Panc1 (cell line): ENCODE measurements around the gene SLC9A1. TPM values are rescaled to one million over a fixed set of nuclear protein-coding genes. Genes with fewer than 3 reads are reported as not detected.

Experiments
- ATAC-seq: fragments of 200-7000 bp; cut with Tn5 transposase; 2 replicates; pipeline ENCODE4 v1.9.1; 2020; ENCODE audit warnings: mild to moderate bottlenecking, moderate library complexity
- BruUV-seq: library from RNA; stranded (reverse); fragments of 400-500 nt; replicated peaks from 2 replicates; lab custom pipeline; 2021; lab: Mats Ljungman, UMichigan
- CTCF ChIA-PET: fragments of 300-600 bp; sonication (Branson Sonifier 250); formaldehyde crosslinking; loops from one replicate; lab custom pipeline; 2022; ENCODE audit warnings: antibody characterized with exemption; lab: Charles Lee
- POLR2A ChIA-PET: fragments of 300-600 bp; sonication (Branson Sonifier 250); formaldehyde crosslinking; loops from one replicate; lab custom pipeline; 2022; ENCODE audit warnings: antibody characterized with exemption; lab: Charles Lee
- DNase-seq: peaks from one replicate; pipeline ENCODE4 v3.0.0-alpha.2; 2010; ENCODE audit warnings: low read depth, low spot score
- H3K27ac ChIP-seq: 2 replicates; pipeline ENCODE4 v1.5.1; 2011; ENCODE audit warnings: mild to moderate bottlenecking, low read length, inconsistent platforms
- H3K27me3 ChIP-seq: fragments of 200-500 bp; sonication (Bioruptor generic); 2 replicates; pipeline ENCODE4 v1.6.0; 2014; ENCODE audit warnings: low read length, inconsistent platforms; ENCODE audit not compliant: control insufficient read depth, insufficient read depth
- H3K36me3 ChIP-seq: fragments of 200-500 bp; sonication (Bioruptor generic); 2 replicates; pipeline ENCODE4 v1.5.1; 2014; ENCODE audit warnings: inconsistent platforms, mild to moderate bottlenecking, low read length, moderate library complexity; ENCODE audit not compliant: control insufficient read depth, insufficient read depth
- H3K4me1 ChIP-seq: 2 replicates; pipeline ENCODE4 v1.5.1; 2011; ENCODE audit warnings: inconsistent platforms, mild to moderate bottlenecking, low read length, moderate library complexity; ENCODE audit not compliant: control insufficient read depth, insufficient read depth
- H3K4me3 ChIP-seq, 2 experiments: 2 replicates each; pipeline ENCODE4 v1.5.1; 2011 to 2012; ENCODE audit warnings: low read depth in 2 of 2, low read length in 2 of 2, mild to moderate bottlenecking in 2 of 2, inconsistent platforms in 1 of 2, moderate library complexity in 1 of 2
- H3K9me3 ChIP-seq: fragments of 200-500 bp; sonication (Bioruptor generic); 2 replicates; pipeline ENCODE4 v1.5.1; 2014; ENCODE audit warnings: low read depth, mild to moderate bottlenecking, inconsistent platforms, low read length, moderate library complexity; ENCODE audit not compliant: control insufficient read depth, insufficient read depth
- POLR2AphosphoS5 ChIP-seq: IDR thresholded peaks from 2 replicates; pipeline ENCODE4 v1.6.1; 2012; ENCODE audit warnings: mild to moderate bottlenecking, low read depth, low read length, moderate library complexity
- SIN3A ChIP-seq: IDR thresholded peaks from 2 replicates; pipeline ENCODE4 v1.6.1; 2012; ENCODE audit warnings: low read depth, mild to moderate bottlenecking, low read length, moderate library complexity, borderline replicate concordance; ENCODE audit not compliant: insufficient read depth
- TCF7L2 ChIP-seq: IDR thresholded peaks from 2 replicates; pipeline ENCODE4 v1.6.1; 2011; ENCODE audit warnings: mild to moderate bottlenecking, low read depth, low read length, inconsistent platforms
- in situ Hi-C: cut with HindIII; loops from 2 replicates; pipeline ENCODE4 v1.10.0; 2016; ENCODE audit warnings: low sequenced_read_pairs, low pct_unique_long_range_greater_than_20kb
- intact Hi-C: fragments of 100-400 bp; cut with micrococcal nuclease; formaldehyde crosslinking; loops from one replicate; pipeline ENCODE4 v1.10.0; 2022; ENCODE audit not compliant: unreplicated experiment
- total RNA-seq: library from RNA; stranded (reverse); gene quantifications from one replicate; pipeline ENCODE4 v1.2.1, GENCODE V29; 2021; ENCODE audit not compliant: unreplicated experiment
- TF ChIP-seq, protein P1 (sequence below), 2 experiments: IDR thresholded peaks; 2 replicates each; pipeline ENCODE4 v1.6.1; 2011 to 2012; ENCODE audit warnings: low read depth in 2 of 2, control low read depth in 1 of 2, low read length in 1 of 2, mild to moderate bottlenecking in 1 of 2, moderate library complexity in 1 of 2; ENCODE audit not compliant: insufficient read depth in 1 of 2
- TF ChIP-seq, protein P2 (sequence below): fragments of 450-650 bp; IDR thresholded peaks from 2 replicates; pipeline ENCODE4 v1.5.1; 2017; ENCODE audit warnings: mild to moderate bottlenecking

The SLC9A1 gene
- total RNA-seq, 1 experiment from 2014 or later = 31.3 TPM

DNA sequence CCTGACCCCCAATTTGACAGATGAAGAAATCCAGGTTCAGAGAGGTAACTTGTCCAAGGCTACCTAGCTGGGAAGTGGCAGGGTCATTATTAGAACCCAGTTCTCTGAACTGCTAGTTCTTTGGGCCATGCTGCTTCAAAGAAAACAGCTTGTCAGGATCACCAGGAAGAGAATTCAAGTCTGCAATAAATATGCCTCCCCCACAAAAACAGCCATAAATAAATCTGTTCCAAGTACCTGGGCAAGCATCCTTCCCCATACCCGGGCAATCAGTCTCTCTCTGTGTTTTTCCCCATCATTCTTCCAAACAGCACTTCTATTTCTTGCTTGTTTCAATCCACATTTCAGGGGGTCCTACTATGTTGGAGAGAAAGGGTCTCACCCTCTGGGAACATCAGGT is 34.1 kb downstream of the SLC9A1 start:
- Histone ChIP-seq H3K9me3 (no peaks in the 10 kb centered on the region), H3K27me3 (no peaks in the 10 kb centered on the region), H3K4me3 (no peak overlapping the region), H3K36me3 (no peaks in the 10 kb centered on the region), H3K4me1 (peaks cover 9% of the 10 kb centered on the region; the same call in 1 of the 2 replicates), H3K27ac (no peak overlapping the region)
- DNase-seq = no peak
- intact Hi-C loops = no loop called here
- BruUV-seq = no TSS peak
- ChIA-PET POLR2A (interaction anchor here (0.7 kb wide), 1 partner anchor 12 kb away, joined by 3 read pairs; no protein-coding TSS in a partner anchor), CTCF (interaction anchor here (0.7 kb wide), 1 partner anchor 21 kb away, joined by 3 read pairs; no protein-coding TSS in a partner anchor)
- in situ Hi-C loops = no loop called here
- no peak for TF ChIP-seq TCF7L2
- TF ChIP-seq, protein P1, sequence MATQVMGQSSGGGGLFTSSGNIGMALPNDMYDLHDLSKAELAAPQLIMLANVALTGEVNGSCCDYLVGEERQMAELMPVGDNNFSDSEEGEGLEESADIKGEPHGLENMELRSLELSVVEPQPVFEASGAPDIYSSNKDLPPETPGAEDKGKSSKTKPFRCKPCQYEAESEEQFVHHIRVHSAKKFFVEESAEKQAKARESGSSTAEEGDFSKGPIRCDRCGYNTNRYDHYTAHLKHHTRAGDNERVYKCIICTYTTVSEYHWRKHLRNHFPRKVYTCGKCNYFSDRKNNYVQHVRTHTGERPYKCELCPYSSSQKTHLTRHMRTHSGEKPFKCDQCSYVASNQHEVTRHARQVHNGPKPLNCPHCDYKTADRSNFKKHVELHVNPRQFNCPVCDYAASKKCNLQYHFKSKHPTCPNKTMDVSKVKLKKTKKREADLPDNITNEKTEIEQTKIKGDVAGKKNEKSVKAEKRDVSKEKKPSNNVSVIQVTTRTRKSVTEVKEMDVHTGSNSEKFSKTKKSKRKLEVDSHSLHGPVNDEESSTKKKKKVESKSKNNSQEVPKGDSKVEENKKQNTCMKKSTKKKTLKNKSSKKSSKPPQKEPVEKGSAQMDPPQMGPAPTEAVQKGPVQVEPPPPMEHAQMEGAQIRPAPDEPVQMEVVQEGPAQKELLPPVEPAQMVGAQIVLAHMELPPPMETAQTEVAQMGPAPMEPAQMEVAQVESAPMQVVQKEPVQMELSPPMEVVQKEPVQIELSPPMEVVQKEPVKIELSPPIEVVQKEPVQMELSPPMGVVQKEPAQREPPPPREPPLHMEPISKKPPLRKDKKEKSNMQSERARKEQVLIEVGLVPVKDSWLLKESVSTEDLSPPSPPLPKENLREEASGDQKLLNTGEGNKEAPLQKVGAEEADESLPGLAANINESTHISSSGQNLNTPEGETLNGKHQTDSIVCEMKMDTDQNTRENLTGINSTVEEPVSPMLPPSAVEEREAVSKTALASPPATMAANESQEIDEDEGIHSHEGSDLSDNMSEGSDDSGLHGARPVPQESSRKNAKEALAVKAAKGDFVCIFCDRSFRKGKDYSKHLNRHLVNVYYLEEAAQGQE (IDR thresholded peaks at IDR 0.05; ENCODE audit: insufficient read depth in 1 of 2, low read depth in 2 of 2, low read length in 1 of 2) = no peak
- TF ChIP-seq SIN3A = no peak
- TF ChIP-seq, protein P2, sequence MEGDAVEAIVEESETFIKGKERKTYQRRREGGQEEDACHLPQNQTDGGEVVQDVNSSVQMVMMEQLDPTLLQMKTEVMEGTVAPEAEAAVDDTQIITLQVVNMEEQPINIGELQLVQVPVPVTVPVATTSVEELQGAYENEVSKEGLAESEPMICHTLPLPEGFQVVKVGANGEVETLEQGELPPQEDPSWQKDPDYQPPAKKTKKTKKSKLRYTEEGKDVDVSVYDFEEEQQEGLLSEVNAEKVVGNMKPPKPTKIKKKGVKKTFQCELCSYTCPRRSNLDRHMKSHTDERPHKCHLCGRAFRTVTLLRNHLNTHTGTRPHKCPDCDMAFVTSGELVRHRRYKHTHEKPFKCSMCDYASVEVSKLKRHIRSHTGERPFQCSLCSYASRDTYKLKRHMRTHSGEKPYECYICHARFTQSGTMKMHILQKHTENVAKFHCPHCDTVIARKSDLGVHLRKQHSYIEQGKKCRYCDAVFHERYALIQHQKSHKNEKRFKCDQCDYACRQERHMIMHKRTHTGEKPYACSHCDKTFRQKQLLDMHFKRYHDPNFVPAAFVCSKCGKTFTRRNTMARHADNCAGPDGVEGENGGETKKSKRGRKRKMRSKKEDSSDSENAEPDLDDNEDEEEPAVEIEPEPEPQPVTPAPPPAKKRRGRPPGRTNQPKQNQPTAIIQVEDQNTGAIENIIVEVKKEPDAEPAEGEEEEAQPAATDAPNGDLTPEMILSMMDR = no peak
- no peak for TF ChIP-seq POLR2AphosphoS5
- ATAC-seq = no peak

DNA sequence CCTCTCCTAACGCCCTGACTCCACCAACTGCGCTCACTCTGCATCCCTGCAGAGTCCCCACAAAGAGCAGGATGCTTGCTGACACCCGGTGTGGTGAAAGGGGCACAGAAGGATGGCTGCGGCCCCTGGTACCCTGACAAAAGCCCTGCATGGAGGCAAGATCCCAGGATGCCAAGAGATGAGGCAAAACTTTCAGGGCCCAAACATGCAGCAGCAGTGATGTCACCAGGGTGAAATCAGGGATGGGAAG is 36.6 kb downstream of the SLC9A1 start:
- intact Hi-C loops (no loop called here), in situ Hi-C loops (no loop called here)
- Histone ChIP-seq H3K27me3 (no peaks in the 10 kb centered on the region), H3K9me3 (no peaks in the 10 kb centered on the region), H3K4me1 (peaks cover 9% of the 10 kb centered on the region; the same call in 1 of the 2 replicates), H3K36me3 (no peaks in the 10 kb centered on the region), H3K27ac (no peak overlapping the region), H3K4me3 (no peak overlapping the region)
- CTCF ChIA-PET = no interaction called here
- TF ChIP-seq SIN3A = no peak
- TF ChIP-seq, protein P1 (IDR thresholded peaks at IDR 0.05; ENCODE audit: insufficient read depth in 1 of 2, low read depth in 2 of 2, low read length in 1 of 2) = no peak
- no peak for TF ChIP-seq TCF7L2
- no peak for TF ChIP-seq POLR2AphosphoS5
- TF ChIP-seq, protein P2 = no peak
- DNase-seq (no peak), ATAC-seq (no peak)
- no TSS peak for BruUV-seq
- POLR2A ChIA-PET = no interaction called here
